ENCODE results near the gene CEP112. TPM values are rescaled to one million over a fixed set of nuclear protein-coding genes. Genes with fewer than 3 reads are reported as not detected.

The CEP112 gene
- total RNA-seq, 1 experiment from 2014 or later = 41.6 TPM

DNA sequence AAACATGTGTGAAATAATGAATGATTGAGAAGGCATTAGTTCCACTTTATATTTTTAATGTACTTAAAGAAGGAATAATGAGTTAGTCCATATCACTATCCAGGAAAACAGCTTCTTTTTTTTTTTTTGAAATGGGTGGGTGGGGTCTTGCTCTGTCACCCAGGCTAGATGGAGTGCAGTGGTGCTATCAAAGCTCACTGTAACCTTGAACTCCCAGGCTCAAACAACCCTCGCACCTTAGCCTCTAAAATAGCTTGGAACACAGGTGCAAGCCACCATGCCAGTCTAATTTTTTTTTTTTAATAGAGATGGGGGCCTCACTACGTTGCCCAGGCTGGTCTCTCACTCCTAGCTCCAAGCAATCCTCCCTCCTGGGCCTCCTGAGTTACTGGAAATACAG, 275.5 kb downstream of the CEP112 start:
- peaks cover 43% of the 10 kb centered on the region for H3K36me3 ChIP-seq
- no peak overlapping the region for H3K27ac ChIP-seq
- H3K4me3 ChIP-seq = no peak overlapping the region
- DNase-seq = no peak
- no peaks in the 10 kb centered on the region for H3K4me1 ChIP-seq
- H3K9me3 ChIP-seq (replicated peaks) = peaks cover 2% of the 10 kb centered on the region; the same call in 1 of the 2 replicates
- no peaks in the 10 kb centered on the region for H3K27me3 ChIP-seq

DNA sequence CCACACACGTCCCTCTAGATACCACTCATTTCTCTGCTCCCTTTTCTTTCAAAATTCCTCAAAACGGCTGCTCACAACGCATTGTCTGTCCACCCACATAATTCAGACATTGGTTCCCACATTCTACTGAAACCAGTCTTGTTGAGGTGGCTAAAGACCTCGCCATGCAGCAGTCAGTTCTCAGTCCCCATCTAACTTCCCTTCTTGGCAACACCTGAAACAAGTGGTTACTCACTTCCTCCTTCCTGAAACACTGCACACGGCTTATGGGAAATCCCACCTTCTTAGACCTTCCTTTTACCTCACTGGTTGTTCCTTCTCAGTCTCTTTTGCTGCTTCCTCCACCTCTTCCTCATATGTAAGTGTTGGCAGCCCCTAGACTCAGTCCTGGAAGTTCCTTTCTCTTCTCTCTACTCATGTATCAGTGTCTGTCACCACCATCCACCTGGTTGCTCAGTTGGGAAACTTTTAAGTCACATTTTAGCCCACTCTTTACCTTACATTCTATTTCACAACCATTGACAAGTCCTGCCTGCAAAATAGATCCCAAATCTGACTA, 277.1 kb downstream of the CEP112 start:
- no peak overlapping the region for H3K4me3 ChIP-seq
- H3K27ac ChIP-seq = no peak overlapping the region
- H3K9me3 ChIP-seq (replicated peaks) = peaks cover 8% of the 10 kb centered on the region; the same call in 1 of the 2 replicates
- no peak for DNase-seq
- H3K36me3 ChIP-seq = peaks cover 47% of the 10 kb centered on the region
- no peaks in the 10 kb centered on the region for H3K4me1 ChIP-seq
- no peaks in the 10 kb centered on the region for H3K27me3 ChIP-seq

DNA sequence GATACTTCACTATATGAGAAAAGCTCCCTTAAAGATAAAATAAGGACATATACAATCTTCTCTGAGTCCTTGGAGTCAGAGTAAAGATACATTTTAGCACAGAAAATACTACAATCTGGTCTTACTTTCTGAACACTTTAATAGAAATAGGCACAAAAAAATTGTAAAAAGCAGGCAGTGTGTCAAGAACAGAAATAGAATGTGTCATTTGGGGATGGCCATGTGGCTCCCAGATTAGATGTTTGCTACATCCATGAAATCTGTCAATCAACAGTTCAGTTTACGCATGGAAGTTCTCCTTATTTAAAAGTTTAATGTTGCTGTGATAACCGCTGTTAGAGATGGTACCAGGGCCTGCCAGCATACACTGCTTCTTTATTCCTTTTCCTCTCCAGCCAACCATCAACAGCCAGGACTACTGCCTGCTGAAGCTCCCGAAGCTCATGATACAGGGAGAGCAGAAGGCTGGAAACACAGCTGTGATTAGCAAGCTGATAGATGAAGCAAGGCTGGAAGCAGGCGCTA, 278.5 kb downstream of the CEP112 start:
- H3K27ac ChIP-seq = no peak overlapping the region
- peaks cover 37% of the 10 kb centered on the region for H3K36me3 ChIP-seq
- no peaks in the 10 kb centered on the region for H3K27me3 ChIP-seq
- no peaks in the 10 kb centered on the region for H3K4me1 ChIP-seq
- no peak overlapping the region for H3K4me3 ChIP-seq
- H3K9me3 ChIP-seq (replicated peaks) = peaks cover 8% of the 10 kb centered on the region; the same call in 1 of the 2 replicates
- DNase-seq = no peak

DNA sequence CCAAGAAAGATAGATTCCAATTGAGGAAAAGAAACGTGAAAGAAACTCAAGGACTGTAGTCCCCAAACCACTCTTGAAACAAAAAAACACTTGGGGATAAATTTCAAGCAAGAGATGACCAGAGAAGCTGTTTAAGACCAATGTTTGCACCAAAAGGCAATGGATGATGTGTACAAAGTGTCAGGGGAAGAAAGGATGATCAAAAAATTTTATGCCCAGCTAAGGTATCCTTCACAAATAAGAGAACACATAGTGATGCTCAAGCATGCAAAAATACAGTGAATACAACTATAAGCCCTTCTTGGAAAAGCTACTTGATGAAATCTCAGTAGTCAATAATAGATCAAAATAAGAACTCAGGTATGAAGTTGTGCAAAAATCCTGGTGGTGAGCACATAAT, 281.1 kb downstream of the CEP112 start:
- no peak for DNase-seq
- Histone ChIP-seq H3K9me3 (replicated peaks) (peaks cover 8% of the 10 kb centered on the region; the same call in 1 of the 2 replicates), H3K27ac (no peak overlapping the region), H3K4me1 (no peaks in the 10 kb centered on the region), H3K27me3 (no peaks in the 10 kb centered on the region), H3K4me3 (no peak overlapping the region), H3K36me3 (peaks cover 38% of the 10 kb centered on the region)

DNA sequence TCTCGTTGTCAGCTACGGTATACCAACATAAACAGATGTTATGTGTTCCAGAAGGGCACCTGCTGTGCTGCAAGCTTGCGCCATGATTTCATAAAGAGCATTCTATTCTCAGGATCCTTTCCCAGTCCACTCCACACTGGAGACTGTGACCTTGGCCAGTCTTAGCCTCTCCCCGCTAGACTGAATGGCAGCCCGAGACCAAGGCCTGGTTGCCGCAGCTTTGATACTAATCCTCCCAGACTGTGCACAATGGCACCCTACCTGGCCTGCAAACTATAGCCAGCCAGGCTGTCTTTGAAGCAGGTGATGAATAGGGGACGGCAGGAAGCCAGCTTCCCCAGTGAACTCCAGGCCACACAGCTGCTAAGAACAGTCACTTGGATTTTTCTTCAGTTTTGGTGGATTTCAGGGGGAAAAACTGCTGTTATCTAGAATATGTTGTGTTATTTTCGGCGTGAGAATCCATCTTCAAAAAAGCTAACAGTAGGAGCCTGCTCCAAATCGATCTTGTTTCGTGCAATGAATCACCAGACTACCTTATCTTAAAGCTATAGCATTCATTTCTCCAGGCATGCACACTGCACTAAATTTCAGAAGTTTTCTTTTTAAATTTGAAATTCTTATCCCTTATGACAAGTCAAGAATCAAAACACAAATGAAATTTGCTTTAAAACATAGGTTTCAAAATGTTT, 289.0 kb downstream of the CEP112 start:
- no peaks in the 10 kb centered on the region for H3K4me1 ChIP-seq
- no peak overlapping the region for H3K4me3 ChIP-seq
- no peaks in the 10 kb centered on the region for H3K27me3 ChIP-seq
- DNase-seq = no peak
- no peaks in the 10 kb centered on the region for H3K9me3 ChIP-seq (replicated peaks)
- H3K27ac ChIP-seq = no peak overlapping the region
- peaks cover 27% of the 10 kb centered on the region for H3K36me3 ChIP-seq

DNA sequence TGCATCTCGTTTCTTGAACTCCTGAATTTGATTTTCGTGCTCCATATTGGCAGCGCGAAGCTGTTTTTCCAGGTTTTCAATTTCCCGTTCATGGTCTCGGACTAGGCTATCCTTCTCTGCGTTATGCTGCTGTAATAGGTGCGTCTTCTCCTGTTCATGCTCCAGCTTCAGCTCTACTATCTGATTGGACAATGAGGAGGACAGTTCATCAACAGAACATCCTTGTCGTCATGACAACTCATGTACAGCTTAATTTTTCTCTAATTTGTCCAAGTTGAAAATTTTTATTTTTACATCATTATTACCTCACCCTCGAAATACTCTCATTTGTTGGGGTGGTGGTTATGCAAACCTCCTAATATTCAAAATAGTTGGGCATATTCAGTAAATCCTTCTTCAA, 289.8 kb downstream of the CEP112 start:
- Histone ChIP-seq H3K4me3 (no peak overlapping the region), H3K27me3 (no peaks in the 10 kb centered on the region), H3K27ac (no peak overlapping the region), H3K36me3 (peaks cover 25% of the 10 kb centered on the region), H3K4me1 (no peaks in the 10 kb centered on the region), H3K9me3 (replicated peaks) (no peaks in the 10 kb centered on the region)
- DNase-seq = no peak

DNA sequence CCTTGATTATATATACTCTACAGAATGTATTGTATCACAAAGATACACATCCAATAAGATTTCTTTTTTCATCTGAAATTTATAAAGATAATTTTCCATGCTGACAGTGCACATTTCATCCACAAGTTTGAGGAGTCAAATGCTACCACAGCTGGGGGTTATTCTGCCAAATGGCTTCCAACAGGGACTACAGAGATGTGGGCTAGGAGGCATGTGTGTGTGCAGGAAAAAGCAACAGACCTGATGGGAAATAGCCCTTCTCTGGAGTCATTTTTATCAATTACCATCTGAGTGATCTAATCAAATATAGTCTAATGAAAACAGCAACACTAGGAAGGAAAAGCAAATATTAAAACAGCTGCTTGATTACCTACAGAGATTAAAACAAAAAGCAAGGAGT, 290.5 kb downstream of the CEP112 start:
- H3K27me3 ChIP-seq = no peaks in the 10 kb centered on the region
- peaks cover 27% of the 10 kb centered on the region for H3K36me3 ChIP-seq
- no peak overlapping the region for H3K27ac ChIP-seq
- H3K9me3 ChIP-seq (replicated peaks) = no peaks in the 10 kb centered on the region
- no peak overlapping the region for H3K4me3 ChIP-seq
- no peak for DNase-seq
- H3K4me1 ChIP-seq = no peaks in the 10 kb centered on the region

DNA sequence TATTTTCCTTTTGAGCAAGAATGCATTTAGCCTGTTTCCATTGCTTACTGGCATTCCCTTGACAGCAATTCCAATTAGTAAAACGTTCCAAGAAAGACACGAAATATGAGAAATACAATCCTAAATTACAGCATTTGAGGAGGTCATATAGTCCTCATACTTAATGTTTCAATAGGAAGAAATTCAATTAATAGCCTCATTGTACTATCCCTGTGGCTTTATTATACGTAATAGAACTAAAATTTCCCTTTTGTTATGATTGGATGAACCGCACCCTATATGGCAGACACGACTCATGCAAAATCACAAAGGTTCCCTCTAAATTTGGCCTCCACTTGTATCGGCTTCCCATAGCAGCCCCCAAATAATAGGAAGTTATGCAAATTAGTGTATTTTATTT, 291.7 kb downstream of the CEP112 start:
- no peaks in the 10 kb centered on the region for H3K27me3 ChIP-seq
- DNase-seq = no peak
- H3K27ac ChIP-seq = no peak overlapping the region
- no peaks in the 10 kb centered on the region for H3K4me1 ChIP-seq
- peaks cover 27% of the 10 kb centered on the region for H3K36me3 ChIP-seq
- H3K9me3 ChIP-seq (replicated peaks) = no peaks in the 10 kb centered on the region
- H3K4me3 ChIP-seq = no peak overlapping the region

DNA sequence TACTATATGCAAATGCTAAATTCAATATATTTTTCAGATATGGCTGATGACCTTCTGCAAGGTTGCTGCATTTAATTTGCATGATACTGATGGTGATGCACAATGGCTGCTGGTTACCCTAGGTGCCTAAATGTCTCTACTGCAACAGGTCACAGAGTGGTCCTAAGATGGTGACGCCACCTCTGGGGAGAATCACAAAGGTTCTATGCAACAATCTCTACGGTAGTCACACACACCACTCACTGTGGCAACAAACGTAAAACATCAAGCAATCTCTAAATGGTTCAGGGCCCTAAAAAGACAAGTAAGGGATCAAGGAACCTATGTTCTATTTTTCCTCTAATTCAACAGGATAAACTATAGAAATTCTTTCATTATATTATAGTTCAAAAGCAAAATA, 293.3 kb downstream of the CEP112 start:
- peaks cover 28% of the 10 kb centered on the region for H3K36me3 ChIP-seq
- H3K27ac ChIP-seq = no peak overlapping the region
- no peak for DNase-seq
- no peaks in the 10 kb centered on the region for H3K4me1 ChIP-seq
- no peaks in the 10 kb centered on the region for H3K9me3 ChIP-seq (replicated peaks)
- H3K27me3 ChIP-seq = no peaks in the 10 kb centered on the region
- H3K4me3 ChIP-seq = no peak overlapping the region

DNA sequence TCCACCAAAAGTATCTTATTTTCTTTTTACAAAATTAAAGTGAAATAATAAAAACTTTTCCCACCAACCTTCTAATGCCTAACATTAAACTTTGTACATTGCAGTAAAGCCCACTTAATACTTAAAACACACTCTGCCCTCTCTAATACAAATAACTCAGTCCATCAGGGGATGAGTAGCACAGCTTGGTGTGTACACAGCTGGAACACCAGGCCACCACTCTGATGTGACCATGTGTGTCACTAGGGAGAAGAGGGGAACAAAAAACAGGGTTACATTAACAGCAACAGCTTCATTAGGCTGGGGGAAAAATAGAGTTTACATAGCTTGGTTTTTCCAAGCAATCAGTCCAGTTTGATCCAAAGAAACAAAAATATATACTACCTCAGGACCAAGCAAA, 295.0 kb downstream of the CEP112 start:
- peaks cover 22% of the 10 kb centered on the region for H3K36me3 ChIP-seq
- H3K27ac ChIP-seq = no peak overlapping the region
- no peaks in the 10 kb centered on the region for H3K4me1 ChIP-seq
- no peaks in the 10 kb centered on the region for H3K9me3 ChIP-seq (replicated peaks)
- H3K27me3 ChIP-seq = no peaks in the 10 kb centered on the region
- DNase-seq = no peak
- H3K4me3 ChIP-seq = no peak overlapping the region

DNA sequence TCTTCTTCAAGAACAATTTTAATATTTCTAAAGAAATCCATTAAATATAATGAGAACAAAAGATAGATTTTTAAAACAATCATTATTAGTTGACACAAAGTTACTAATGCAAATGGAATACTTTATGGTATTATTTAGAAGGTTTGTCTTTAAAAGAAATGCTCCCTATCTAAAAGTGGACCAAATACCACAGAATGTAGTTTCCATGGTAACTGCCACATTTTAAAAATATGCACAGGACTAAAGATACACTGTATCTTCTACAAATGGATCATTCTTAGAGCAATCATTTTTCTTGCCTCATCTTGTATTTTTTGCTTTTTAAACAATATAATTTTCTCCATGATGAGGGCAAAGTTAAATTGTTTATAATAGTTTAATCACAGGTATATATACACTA, 296.0 kb downstream of the CEP112 start:
- Histone ChIP-seq H3K4me3 (no peak overlapping the region), H3K9me3 (replicated peaks) (no peaks in the 10 kb centered on the region), H3K4me1 (no peaks in the 10 kb centered on the region), H3K27me3 (no peaks in the 10 kb centered on the region), H3K27ac (no peak overlapping the region), H3K36me3 (peaks cover 18% of the 10 kb centered on the region)
- no peak for DNase-seq

DNA sequence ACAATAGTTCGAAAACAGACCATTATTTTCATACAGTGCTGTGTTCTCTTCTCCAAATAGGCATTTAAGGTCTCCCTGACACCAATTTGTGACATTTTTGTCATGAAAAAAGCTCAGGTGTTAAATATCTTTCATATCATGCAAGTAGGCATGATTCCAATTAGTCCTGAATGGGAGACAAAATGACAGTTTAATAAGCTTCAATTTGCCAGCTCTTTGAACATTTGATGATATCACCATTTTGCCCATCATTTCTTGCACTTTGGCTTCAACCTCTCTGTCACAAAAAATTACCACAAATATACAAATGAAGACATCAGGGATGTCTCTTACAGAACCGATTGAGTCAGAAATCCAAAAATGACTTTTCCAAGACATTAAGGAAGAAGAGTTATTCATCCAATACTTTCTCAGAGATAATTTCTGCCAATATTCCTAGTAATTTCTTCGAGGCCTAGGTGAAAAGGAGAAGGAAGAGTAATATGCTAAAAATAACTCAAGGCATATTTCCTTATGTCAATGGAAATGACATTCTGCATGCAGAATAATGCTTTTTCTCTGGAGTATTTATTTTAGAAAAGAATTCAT, 298.1 kb downstream of the CEP112 start:
- DNase-seq = no peak
- H3K36me3 ChIP-seq = peaks cover 14% of the 10 kb centered on the region
- no peaks in the 10 kb centered on the region for H3K4me1 ChIP-seq
- H3K27ac ChIP-seq = no peak overlapping the region
- H3K9me3 ChIP-seq (replicated peaks) = no peaks in the 10 kb centered on the region
- no peak overlapping the region for H3K4me3 ChIP-seq
- no peaks in the 10 kb centered on the region for H3K27me3 ChIP-seq

DNA sequence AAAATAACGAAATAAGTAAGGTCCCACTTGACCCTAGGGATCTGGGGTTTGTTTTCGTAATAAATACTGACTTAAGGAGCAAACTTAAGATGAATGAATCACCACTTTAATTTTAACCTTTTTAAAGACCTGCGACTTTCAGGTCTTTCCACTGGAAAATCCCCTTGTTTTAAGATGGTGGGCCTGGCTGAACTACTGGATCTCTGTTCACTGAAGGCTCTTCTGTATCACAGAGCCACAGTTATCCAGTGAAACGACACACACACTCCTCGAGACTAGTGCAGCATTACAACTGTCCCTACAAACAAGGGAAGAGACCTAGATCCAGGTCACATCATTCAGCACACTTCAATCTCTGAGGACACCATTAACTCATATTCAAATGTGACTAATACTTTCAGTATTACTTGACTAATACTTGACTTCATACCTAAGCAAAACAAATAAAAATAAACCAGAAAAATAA, 299.0 kb downstream of the CEP112 start:
- Histone ChIP-seq H3K9me3 (replicated peaks) (no peaks in the 10 kb centered on the region), H3K27me3 (no peaks in the 10 kb centered on the region), H3K36me3 (peaks cover 13% of the 10 kb centered on the region), H3K4me1 (no peaks in the 10 kb centered on the region), H3K4me3 (no peak overlapping the region), H3K27ac (no peak overlapping the region)
- no peak for DNase-seq

DNA sequence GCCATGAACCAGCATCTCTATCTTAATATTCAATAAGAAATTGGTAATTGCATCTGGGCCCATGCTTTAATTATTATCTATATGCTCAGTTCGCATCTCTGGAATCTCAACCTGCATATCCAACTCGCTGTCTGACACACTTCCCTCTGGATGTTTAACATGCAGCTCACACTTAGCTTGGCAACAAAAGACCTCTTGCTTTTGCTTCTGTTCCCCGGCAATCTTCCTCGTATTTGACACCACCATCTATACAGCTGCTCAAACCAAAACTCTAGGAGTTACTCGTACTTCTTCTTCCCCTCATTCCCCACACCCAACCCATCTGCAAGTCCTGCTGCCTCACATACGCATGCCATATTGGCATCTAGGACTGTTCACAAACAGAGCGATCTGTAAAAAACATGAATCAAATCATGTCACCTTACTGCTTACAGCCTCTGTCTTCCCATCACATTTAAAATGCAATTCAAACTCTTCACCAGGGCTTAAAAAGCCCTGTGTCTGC, 300.6 kb downstream of the CEP112 start:
- DNase-seq = no peak
- no peaks in the 10 kb centered on the region for H3K9me3 ChIP-seq (replicated peaks)
- peaks cover 9% of the 10 kb centered on the region; the same call in 1 of the 2 replicates for H3K36me3 ChIP-seq
- H3K27ac ChIP-seq = no peak overlapping the region
- no peaks in the 10 kb centered on the region for H3K4me1 ChIP-seq
- H3K27me3 ChIP-seq = no peaks in the 10 kb centered on the region
- no peak overlapping the region for H3K4me3 ChIP-seq

DNA sequence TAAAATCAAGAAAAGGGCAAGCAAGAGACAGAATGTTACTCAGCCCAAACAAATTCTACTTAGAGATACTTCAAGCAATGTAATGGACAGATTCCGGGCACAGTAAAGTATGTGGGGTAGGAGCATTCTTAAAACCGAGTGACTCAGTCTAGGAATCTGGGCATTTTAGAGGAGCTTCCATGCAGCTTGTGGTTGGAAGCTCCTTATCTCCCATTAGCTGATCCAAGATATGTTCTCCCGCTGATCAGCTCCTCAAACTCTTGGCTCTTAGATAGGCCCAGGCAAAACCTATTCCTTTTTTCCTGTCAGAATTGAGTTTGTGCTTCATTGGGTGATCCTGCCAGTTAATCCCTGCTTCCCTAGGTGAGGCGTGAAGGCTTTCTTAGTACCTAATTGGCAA, 303.3 kb downstream of the CEP112 start:
- 0 out of 2 replicates have a peak, but pooled peaks cover 9% of the 10 kb centered on the region for H3K36me3 ChIP-seq
- H3K27ac ChIP-seq = no peak overlapping the region
- H3K4me3 ChIP-seq = no peak overlapping the region
- H3K9me3 ChIP-seq (replicated peaks) = no peaks in the 10 kb centered on the region
- no peaks in the 10 kb centered on the region for H3K27me3 ChIP-seq
- no peak for DNase-seq
- H3K4me1 ChIP-seq = no peaks in the 10 kb centered on the region
